Panc1 (cell line): ENCODE measurements around the gene KRT82.

Experiments
- CTCF ChIP-seq: fragments of 450-650 bp; IDR thresholded peaks from 2 replicates; pipeline ENCODE4 v1.5.1; 2017; ENCODE audit warnings: mild to moderate bottlenecking
- POLR2AphosphoS5 ChIP-seq: IDR thresholded peaks from 2 replicates; pipeline ENCODE4 v1.6.1; 2012; ENCODE audit warnings: mild to moderate bottlenecking, low read depth, low read length, moderate library complexity
- REST ChIP-seq, 2 experiments: IDR thresholded peaks; 2 replicates each; pipeline ENCODE4 v1.6.1; 2011 to 2012; ENCODE audit warnings: low read depth in 2 of 2, control low read depth in 1 of 2, low read length in 1 of 2, mild to moderate bottlenecking in 1 of 2, moderate library complexity in 1 of 2; ENCODE audit not compliant: insufficient read depth in 1 of 2
- SIN3A ChIP-seq: IDR thresholded peaks from 2 replicates; pipeline ENCODE4 v1.6.1; 2012; ENCODE audit warnings: low read depth, mild to moderate bottlenecking, low read length, moderate library complexity, borderline replicate concordance; ENCODE audit not compliant: insufficient read depth
- TCF7L2 ChIP-seq: IDR thresholded peaks from 2 replicates; pipeline ENCODE4 v1.6.1; 2011; ENCODE audit warnings: mild to moderate bottlenecking, low read depth, low read length, inconsistent platforms

- TF ChIP-seq CTCF = no peak
- no peak for TF ChIP-seq POLR2AphosphoS5
- no peak for TF ChIP-seq SIN3A
- no peak for TF ChIP-seq REST (IDR thresholded peaks at IDR 0.05; ENCODE audit: insufficient read depth in 1 of 2, low read depth in 2 of 2, low read length in 1 of 2)
- TF ChIP-seq TCF7L2 = no peak
Observed at GRCh38 chr12:52389313-52390207, 16.6 kb downstream of the KRT82 start.
